ENCODE measurements around the gene SLC11A2.
A peak's percentile ranks its signal among the peaks of the same experiment; 100 is the strongest.

DNA sequence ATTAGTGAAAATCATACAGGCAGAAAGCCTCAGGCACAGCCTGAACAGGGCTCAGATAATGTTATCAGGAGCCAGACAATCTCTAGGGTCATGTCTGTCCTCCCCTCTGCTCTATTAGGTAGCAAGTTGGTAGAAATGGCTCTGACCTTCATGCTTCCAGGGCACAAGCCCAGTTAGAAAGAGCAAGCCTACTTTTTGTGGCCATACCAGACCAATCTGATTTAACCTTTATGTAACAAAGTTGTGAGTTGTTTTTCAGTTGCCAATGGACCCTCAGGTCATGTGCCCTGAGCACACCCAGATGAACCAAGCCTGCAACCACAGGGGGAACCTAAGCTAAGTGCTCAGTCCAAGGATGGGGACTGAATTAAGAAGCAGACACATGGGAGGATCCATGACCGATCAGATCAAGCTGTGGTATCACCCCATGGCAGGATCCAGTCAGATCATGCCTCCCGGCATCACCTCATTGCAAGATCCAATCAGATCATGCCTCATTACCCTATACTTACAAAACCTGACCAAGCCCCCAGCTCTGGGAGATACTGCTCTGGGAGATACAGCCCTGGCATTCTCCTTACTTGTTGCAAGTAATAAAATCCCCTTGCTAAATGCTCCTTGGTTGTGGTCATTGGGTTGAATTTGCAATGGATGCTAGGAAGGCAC lies 92.6 kb downstream of the SLC11A2 start:
- TF ChIP-seq ARID2 (CRISPR knock-in tag; IDR thresholded peaks at IDR 0.05; ENCODE audit: borderline replicate concordance) (no peak), ZBTB7A (CRISPR knock-in tag; IDR thresholded peaks at IDR 0.05) (no peak), CEBPB (IDR thresholded peaks at IDR 0.05; ENCODE audit: borderline replicate concordance, low read depth, low read length) (no peak), ZNF263 (CRISPR knock-in tag; IDR thresholded peaks at IDR 0.05) (0 out of 2 replicates have a peak, but pooled peaks have one; percentile 22), ATM (IDR thresholded peaks at IDR 0.05; ENCODE audit: borderline replicate concordance) (no peak), ZNF335 (CRISPR knock-in tag; IDR thresholded peaks at IDR 0.05) (no peak; the same call in 1 of the 2 replicates), HNRNPH1 (optimal IDR thresholded peaks at IDR 0.05; ENCODE audit: low read depth, low read length) (no peak)
- TF ChIP-seq, protein P1, sequence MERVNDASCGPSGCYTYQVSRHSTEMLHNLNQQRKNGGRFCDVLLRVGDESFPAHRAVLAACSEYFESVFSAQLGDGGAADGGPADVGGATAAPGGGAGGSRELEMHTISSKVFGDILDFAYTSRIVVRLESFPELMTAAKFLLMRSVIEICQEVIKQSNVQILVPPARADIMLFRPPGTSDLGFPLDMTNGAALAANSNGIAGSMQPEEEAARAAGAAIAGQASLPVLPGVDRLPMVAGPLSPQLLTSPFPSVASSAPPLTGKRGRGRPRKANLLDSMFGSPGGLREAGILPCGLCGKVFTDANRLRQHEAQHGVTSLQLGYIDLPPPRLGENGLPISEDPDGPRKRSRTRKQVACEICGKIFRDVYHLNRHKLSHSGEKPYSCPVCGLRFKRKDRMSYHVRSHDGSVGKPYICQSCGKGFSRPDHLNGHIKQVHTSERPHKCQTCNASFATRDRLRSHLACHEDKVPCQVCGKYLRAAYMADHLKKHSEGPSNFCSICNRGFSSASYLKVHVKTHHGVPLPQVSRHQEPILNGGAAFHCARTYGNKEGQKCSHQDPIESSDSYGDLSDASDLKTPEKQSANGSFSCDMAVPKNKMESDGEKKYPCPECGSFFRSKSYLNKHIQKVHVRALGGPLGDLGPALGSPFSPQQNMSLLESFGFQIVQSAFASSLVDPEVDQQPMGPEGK (CRISPR knock-in tag; IDR thresholded peaks at IDR 0.05) = no peak
- TF ChIP-seq, protein P2, sequence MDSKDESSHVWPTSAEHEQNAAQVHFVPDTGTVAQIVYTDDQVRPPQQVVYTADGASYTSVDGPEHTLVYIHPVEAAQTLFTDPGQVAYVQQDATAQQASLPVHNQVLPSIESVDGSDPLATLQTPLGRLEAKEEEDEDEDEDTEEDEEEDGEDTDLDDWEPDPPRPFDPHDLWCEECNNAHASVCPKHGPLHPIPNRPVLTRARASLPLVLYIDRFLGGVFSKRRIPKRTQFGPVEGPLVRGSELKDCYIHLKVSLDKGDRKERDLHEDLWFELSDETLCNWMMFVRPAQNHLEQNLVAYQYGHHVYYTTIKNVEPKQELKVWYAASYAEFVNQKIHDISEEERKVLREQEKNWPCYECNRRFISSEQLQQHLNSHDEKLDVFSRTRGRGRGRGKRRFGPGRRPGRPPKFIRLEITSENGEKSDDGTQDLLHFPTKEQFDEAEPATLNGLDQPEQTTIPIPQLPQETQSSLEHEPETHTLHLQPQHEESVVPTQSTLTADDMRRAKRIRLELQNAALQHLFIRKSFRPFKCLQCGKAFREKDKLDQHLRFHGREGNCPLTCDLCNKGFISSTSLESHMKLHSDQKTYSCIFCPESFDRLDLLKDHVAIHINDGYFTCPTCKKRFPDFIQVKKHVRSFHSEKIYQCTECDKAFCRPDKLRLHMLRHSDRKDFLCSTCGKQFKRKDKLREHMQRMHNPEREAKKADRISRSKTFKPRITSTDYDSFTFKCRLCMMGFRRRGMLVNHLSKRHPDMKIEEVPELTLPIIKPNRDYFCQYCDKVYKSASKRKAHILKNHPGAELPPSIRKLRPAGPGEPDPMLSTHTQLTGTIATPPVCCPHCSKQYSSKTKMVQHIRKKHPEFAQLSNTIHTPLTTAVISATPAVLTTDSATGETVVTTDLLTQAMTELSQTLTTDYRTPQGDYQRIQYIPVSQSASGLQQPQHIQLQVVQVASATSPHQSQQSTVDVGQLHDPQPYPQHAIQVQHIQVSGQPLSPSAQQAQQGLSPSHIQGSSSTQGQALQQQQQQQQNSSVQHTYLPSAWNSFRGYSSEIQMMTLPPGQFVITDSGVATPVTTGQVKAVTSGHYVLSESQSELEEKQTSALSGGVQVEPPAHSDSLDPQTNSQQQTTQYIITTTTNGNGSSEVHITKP (CRISPR knock-in tag; IDR thresholded peaks at IDR 0.05; ENCODE audit: low read depth) = peak; percentile 87
- TF ChIP-seq, protein P3, sequence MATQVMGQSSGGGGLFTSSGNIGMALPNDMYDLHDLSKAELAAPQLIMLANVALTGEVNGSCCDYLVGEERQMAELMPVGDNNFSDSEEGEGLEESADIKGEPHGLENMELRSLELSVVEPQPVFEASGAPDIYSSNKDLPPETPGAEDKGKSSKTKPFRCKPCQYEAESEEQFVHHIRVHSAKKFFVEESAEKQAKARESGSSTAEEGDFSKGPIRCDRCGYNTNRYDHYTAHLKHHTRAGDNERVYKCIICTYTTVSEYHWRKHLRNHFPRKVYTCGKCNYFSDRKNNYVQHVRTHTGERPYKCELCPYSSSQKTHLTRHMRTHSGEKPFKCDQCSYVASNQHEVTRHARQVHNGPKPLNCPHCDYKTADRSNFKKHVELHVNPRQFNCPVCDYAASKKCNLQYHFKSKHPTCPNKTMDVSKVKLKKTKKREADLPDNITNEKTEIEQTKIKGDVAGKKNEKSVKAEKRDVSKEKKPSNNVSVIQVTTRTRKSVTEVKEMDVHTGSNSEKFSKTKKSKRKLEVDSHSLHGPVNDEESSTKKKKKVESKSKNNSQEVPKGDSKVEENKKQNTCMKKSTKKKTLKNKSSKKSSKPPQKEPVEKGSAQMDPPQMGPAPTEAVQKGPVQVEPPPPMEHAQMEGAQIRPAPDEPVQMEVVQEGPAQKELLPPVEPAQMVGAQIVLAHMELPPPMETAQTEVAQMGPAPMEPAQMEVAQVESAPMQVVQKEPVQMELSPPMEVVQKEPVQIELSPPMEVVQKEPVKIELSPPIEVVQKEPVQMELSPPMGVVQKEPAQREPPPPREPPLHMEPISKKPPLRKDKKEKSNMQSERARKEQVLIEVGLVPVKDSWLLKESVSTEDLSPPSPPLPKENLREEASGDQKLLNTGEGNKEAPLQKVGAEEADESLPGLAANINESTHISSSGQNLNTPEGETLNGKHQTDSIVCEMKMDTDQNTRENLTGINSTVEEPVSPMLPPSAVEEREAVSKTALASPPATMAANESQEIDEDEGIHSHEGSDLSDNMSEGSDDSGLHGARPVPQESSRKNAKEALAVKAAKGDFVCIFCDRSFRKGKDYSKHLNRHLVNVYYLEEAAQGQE (IDR thresholded peaks at IDR 0.05; ENCODE audit: borderline replicate concordance in 1 of 2, low read depth in 1 of 2, low read length in 2 of 2) = no peak
- TF ChIP-seq, protein P4, sequence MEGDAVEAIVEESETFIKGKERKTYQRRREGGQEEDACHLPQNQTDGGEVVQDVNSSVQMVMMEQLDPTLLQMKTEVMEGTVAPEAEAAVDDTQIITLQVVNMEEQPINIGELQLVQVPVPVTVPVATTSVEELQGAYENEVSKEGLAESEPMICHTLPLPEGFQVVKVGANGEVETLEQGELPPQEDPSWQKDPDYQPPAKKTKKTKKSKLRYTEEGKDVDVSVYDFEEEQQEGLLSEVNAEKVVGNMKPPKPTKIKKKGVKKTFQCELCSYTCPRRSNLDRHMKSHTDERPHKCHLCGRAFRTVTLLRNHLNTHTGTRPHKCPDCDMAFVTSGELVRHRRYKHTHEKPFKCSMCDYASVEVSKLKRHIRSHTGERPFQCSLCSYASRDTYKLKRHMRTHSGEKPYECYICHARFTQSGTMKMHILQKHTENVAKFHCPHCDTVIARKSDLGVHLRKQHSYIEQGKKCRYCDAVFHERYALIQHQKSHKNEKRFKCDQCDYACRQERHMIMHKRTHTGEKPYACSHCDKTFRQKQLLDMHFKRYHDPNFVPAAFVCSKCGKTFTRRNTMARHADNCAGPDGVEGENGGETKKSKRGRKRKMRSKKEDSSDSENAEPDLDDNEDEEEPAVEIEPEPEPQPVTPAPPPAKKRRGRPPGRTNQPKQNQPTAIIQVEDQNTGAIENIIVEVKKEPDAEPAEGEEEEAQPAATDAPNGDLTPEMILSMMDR (CRISPR knock-in tag; IDR thresholded peaks at IDR 0.05) = no peak
- TF ChIP-seq, protein P5, sequence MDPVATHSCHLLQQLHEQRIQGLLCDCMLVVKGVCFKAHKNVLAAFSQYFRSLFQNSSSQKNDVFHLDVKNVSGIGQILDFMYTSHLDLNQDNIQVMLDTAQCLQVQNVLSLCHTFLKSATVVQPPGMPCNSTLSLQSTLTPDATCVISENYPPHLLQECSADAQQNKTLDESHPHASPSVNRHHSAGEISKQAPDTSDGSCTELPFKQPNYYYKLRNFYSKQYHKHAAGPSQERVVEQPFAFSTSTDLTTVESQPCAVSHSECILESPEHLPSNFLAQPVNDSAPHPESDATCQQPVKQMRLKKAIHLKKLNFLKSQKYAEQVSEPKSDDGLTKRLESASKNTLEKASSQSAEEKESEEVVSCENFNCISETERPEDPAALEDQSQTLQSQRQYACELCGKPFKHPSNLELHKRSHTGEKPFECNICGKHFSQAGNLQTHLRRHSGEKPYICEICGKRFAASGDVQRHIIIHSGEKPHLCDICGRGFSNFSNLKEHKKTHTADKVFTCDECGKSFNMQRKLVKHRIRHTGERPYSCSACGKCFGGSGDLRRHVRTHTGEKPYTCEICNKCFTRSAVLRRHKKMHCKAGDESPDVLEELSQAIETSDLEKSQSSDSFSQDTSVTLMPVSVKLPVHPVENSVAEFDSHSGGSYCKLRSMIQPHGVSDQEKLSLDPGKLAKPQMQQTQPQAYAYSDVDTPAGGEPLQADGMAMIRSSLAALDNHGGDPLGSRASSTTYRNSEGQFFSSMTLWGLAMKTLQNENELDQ (CRISPR knock-in tag; IDR thresholded peaks at IDR 0.05; ENCODE audit: borderline replicate concordance) = no peak

Data from HepG2 (cell line).